K562 (cell line): ENCODE measurements around the gene SLC30A1. TPM values are rescaled to one million over a fixed set of nuclear protein-coding genes. Genes with fewer than 3 reads are reported as not detected.

Experiments used
- BACH1 ChIP-seq: fragments of 200-800 bp; sonication (Bioruptor generic); IDR thresholded peaks from 2 replicates; pipeline ENCODE4 v1.6.1; 2016; ENCODE audit warnings: missing genetic modification characterization, missing compliant biosample characterization
- DDX20 ChIP-seq: fragments of 450-650 bp; IDR thresholded peaks from 2 replicates; pipeline ENCODE4 v1.6.1; 2016; ENCODE audit warnings: missing genetic modification characterization, low read depth, mild to moderate bottlenecking, missing compliant biosample characterization, moderate library complexity
- FOXA3 ChIP-seq, 2 experiments: fragments of 450-650 bp in 1 of 2; sonication (generic) in 1 of 2; formaldehyde crosslinking; IDR thresholded peaks in 1 of 2; conservative IDR thresholded peaks in 1 of 2; 2 replicates each; pipeline versions ENCODE4 v1.4.0 to v1.8.0; 2020 to 2022; ENCODE audit warnings: mild to moderate bottlenecking in 2 of 2, missing genetic modification reagents in 1 of 2
- HNRNPL ChIP-seq: fragments of 200-400 bp; formaldehyde crosslinking; IDR thresholded peaks from 2 replicates; pipeline ENCODE4 v1.6.1; 2017; ENCODE audit warnings: low read depth, mild to moderate bottlenecking, low read length
- HNRNPUL1 ChIP-seq: fragments of 200-400 bp; formaldehyde crosslinking; IDR thresholded peaks from 2 replicates; pipeline ENCODE4 v1.6.1; 2017; ENCODE audit warnings: low read length
- KLF13 ChIP-seq: fragments of 450-650 bp; IDR thresholded peaks from 2 replicates; pipeline ENCODE4 v1.6.1; 2016; ENCODE audit warnings: missing genetic modification characterization, low read depth, mild to moderate bottlenecking, missing compliant biosample characterization, moderate library complexity, borderline replicate concordance
- LEF1 ChIP-seq: fragments of 450-650 bp; IDR thresholded peaks from 2 replicates; pipeline ENCODE4 v1.6.1; 2016; ENCODE audit warnings: mild to moderate bottlenecking
- PHB ChIP-seq: fragments of 250-450 bp; sonication (Bioruptor Pico); IDR thresholded peaks from 2 replicates; pipeline ENCODE4 v1.5.0; 2021
- PML ChIP-seq: IDR thresholded peaks from 2 replicates; pipeline ENCODE4 v1.6.1; 2012; ENCODE audit warnings: low read length, inconsistent platforms
- POLR2AphosphoS5 ChIP-seq: IDR thresholded peaks from 2 replicates; pipeline ENCODE4 v1.6.1; 2011; ENCODE audit warnings: mild to moderate bottlenecking, low read depth, low read length, moderate library complexity; ENCODE audit not compliant: control insufficient read depth, insufficient read depth
- PPARD ChIP-seq: fragments of 250-450 bp; sonication (Bioruptor Pico); IDR thresholded peaks from 2 replicates; pipeline ENCODE4 v1.8.0; 2022; ENCODE audit warnings: inconsistent platforms, mild to moderate bottlenecking, moderate library complexity
- SMAD3 ChIP-seq: fragments of 450-650 bp; formaldehyde crosslinking; conservative IDR thresholded peaks from 2 replicates; pipeline ENCODE4 v1.4.0; 2020; ENCODE audit warnings: mild to moderate bottlenecking
- SMARCA5 ChIP-seq: fragments of 450-650 bp; IDR thresholded peaks from 2 replicates; pipeline ENCODE4 v1.6.1; 2016
- SOX6 ChIP-seq: fragments of 450-650 bp; IDR thresholded peaks from 2 replicates; pipeline ENCODE4 v1.6.1; 2014; ENCODE audit warnings: mild to moderate bottlenecking
- ZKSCAN3 ChIP-seq: fragments of 250-450 bp; sonication (Bioruptor Pico); IDR thresholded peaks from 2 replicates; pipeline ENCODE4 v1.4.0; 2020
- ZNF146 ChIP-seq: IDR thresholded peaks from one replicate; pipeline ENCODE4 v1.6.1; 2018; ENCODE audit warnings: missing compliant biosample characterization; ENCODE audit not compliant: unreplicated experiment
- ZNF175 ChIP-seq: fragments of 200-800 bp; sonication (Bioruptor generic); IDR thresholded peaks from 2 replicates; pipeline ENCODE4 v1.6.1; 2016; ENCODE audit warnings: low read depth, mild to moderate bottlenecking, missing genetic modification characterization, missing compliant biosample characterization
- ZNF324 ChIP-seq: fragments of 250-450 bp; sonication (Bioruptor Pico); IDR thresholded peaks from 2 replicates; pipeline ENCODE4 v1.4.0; 2020; ENCODE audit warnings: mild to moderate bottlenecking
- ZNF583 ChIP-seq: fragments of 250-450 bp; sonication (Bioruptor Pico); IDR thresholded peaks from 2 replicates; pipeline ENCODE4 v1.4.0; 2020
- ZNF584 ChIP-seq: fragments of 200-800 bp; sonication (Bioruptor generic); IDR thresholded peaks from 2 replicates; pipeline ENCODE4 v1.6.1; 2016; ENCODE audit warnings: low read depth, mild to moderate bottlenecking, missing genetic modification characterization, missing compliant biosample characterization
- ZNF644 ChIP-seq: fragments of 200-800 bp; sonication (Bioruptor generic); IDR thresholded peaks from 2 replicates; pipeline ENCODE4 v1.6.1; 2016; ENCODE audit warnings: low read depth, missing genetic modification characterization, missing compliant biosample characterization
- polyA plus RNA-seq, 8 experiments: library from polyadenylated mRNA; depleted of rRNA in 4 of 8; stranded (reverse) in 5 of 8; unstranded in 3 of 8; fragments of >200 nt; fragmentation: Nextera tagmentation in 2 of 8; fragmentation: Illumina TruSeq in 1 of 8; extraction: Ambion mirVana in 2 of 8; extraction: Trizol in 1 of 8; gene quantifications; 2 replicates each; pipeline versions ENCODE4 v1.2.1 to v1.2.3, GENCODE V29; 2011 to 2014; ENCODE audit warnings: inconsistent platforms in 1 of 8, missing spikeins in 1 of 8
- total RNA-seq, 7 experiments: library from RNA; depleted of rRNA in 6 of 7; stranded (reverse); fragments of >200 nt in 6 of 7; fragmentation: Illumina TruSeq in 2 of 7; extraction: Trizol in 2 of 7; gene quantifications; 2 replicates each; pipeline versions ENCODE4 v1.2.1 to v1.2.3, GENCODE V29; 2011 to 2021; ENCODE audit warnings: low replicate concordance in 1 of 7
- TF ChIP-seq, protein P1 (sequence below): sonication (generic); formaldehyde crosslinking; IDR thresholded peaks from 2 replicates; pipeline ENCODE4 v1.5.0; 2020; ENCODE audit warnings: missing genetic modification reagents
- TF ChIP-seq, protein P2 (sequence below): fragments of 250-450 bp; sonication (Bioruptor Pico); IDR thresholded peaks from 2 replicates; pipeline ENCODE4 v1.4.0; 2020; ENCODE audit warnings: mild to moderate bottlenecking, moderate library complexity
- TF ChIP-seq, protein P3 (sequence below): fragments of 450-650 bp; IDR thresholded peaks from 2 replicates; pipeline ENCODE4 v1.6.1; 2017; ENCODE audit warnings: antibody characterized with exemption
- TF ChIP-seq, protein P4 (sequence below): sonication (generic); formaldehyde crosslinking; IDR thresholded peaks from 2 replicates; pipeline ENCODE4 v1.8.0; 2022; ENCODE audit warnings: missing genetic modification reagents, mild to moderate bottlenecking, moderate library complexity, borderline replicate concordance

SLC30A1 gene
- total and polyA plus RNA-seq, 9 of the 15 experiments (the other 6 are each of a cell fraction or from before 2014, with no cell fraction given) = 4.1 to 14.4 (median 6.6) TPM

DNA sequence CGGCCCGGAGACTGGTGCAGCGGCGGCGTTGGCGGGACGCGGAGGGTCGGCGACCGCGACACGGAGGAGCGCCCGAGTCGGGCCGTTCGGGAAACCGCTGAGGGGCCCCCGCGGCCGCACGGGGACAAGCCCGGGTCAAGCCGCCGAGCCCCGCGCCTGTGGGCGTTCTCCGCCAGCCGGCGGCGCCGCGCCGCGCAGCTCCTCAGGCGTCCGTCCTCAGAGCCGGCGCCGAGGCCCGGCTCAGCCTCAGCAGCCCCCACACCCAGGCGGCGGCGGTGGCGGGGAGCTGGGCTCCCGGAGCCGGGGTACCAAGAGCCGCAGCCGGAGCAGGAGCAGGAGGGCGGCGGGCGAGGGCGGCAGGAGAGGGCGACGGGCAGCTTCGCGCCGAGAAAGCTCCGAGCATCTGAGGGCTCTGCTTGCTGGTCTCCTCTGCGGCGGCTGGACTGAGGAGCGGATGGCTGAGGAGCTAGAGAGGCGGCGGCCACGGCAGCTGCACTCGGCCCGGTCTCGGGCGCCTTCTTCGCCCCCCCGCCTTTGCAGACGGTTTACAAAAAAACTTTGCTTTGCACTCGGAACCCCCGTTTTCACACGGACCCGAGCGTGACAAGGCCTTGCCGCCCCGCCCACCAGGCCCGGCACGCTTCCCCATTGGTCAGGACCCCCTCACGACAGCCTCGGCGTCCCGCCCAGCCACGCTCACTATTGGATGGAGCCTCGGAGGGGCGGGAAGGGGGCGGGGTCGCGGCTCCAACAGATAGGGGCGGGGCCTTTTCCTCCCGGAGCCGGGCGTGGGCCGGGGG is at the start of gene SLC30A1 (continued):
- TF ChIP-seq, protein P1, sequence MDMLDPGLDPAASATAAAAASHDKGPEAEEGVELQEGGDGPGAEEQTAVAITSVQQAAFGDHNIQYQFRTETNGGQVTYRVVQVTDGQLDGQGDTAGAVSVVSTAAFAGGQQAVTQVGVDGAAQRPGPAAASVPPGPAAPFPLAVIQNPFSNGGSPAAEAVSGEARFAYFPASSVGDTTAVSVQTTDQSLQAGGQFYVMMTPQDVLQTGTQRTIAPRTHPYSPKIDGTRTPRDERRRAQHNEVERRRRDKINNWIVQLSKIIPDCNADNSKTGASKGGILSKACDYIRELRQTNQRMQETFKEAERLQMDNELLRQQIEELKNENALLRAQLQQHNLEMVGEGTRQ (CRISPR knock-in tag) = no peak
- TF ChIP-seq ZNF324 (CRISPR knock-in tag) = no peak
- TF ChIP-seq, protein P2, sequence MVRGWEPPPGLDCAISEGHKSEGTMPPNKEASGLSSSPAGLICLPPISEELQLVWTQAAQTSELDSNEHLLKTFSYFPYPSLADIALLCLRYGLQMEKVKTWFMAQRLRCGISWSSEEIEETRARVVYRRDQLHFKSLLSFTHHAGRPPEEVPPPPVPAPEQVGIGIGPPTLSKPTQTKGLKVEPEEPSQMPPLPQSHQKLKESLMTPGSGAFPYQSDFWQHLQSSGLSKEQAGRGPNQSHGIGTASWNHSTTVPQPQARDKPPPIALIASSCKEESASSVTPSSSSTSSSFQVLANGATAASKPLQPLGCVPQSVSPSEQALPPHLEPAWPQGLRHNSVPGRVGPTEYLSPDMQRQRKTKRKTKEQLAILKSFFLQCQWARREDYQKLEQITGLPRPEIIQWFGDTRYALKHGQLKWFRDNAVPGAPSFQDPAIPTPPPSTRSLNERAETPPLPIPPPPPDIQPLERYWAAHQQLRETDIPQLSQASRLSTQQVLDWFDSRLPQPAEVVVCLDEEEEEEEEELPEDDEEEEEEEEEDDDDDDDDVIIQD (CRISPR knock-in tag) = no peak; the same call in 1 of the 2 replicates
- TF ChIP-seq HNRNPL = no peak
- TF ChIP-seq ZNF146 = no peak
- TF ChIP-seq ZKSCAN3 (CRISPR knock-in tag) = no peak
- TF ChIP-seq PPARD (CRISPR knock-in tag) = no peak
- TF ChIP-seq HNRNPUL1 = no peak
- TF ChIP-seq ZNF644 (tag) = no peak
- TF ChIP-seq ZNF583 = peak; percentile 48
- no peak for TF ChIP-seq SMAD3 (CRISPR knock-in tag)
- no peak for TF ChIP-seq ZNF584 (CRISPR knock-in tag)
- TF ChIP-seq, protein P3, sequence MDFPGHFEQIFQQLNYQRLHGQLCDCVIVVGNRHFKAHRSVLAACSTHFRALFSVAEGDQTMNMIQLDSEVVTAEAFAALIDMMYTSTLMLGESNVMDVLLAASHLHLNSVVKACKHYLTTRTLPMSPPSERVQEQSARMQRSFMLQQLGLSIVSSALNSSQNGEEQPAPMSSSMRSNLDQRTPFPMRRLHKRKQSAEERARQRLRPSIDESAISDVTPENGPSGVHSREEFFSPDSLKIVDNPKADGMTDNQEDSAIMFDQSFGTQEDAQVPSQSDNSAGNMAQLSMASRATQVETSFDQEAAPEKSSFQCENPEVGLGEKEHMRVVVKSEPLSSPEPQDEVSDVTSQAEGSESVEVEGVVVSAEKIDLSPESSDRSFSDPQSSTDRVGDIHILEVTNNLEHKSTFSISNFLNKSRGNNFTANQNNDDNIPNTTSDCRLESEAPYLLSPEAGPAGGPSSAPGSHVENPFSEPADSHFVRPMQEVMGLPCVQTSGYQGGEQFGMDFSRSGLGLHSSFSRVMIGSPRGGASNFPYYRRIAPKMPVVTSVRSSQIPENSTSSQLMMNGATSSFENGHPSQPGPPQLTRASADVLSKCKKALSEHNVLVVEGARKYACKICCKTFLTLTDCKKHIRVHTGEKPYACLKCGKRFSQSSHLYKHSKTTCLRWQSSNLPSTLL = no peak
- TF ChIP-seq POLR2AphosphoS5 = peak; percentile 69; the same call in 1 of the 2 replicates
- TF ChIP-seq BACH1 (tag) = no peak
- no peak for TF ChIP-seq SOX6
- TF ChIP-seq FOXA3 (CRISPR knock-in tag; conservative IDR thresholded peaks at IDR 0.05 in 1 of 2, IDR thresholded peaks at IDR 0.05 in 1 of 2) = no peak
- TF ChIP-seq PHB (CRISPR knock-in tag) = no peak
- no peak for TF ChIP-seq SMARCA5
- peak; percentile 12; the same call in 1 of the 2 replicates for TF ChIP-seq KLF13 (tag)
- no peak for TF ChIP-seq ZNF175 (CRISPR knock-in tag)
- no peak for TF ChIP-seq LEF1
- TF ChIP-seq DDX20 (tag) = no peak
- 0 out of 2 replicates have a peak, but pooled peaks have one; percentile 31 for TF ChIP-seq PML
- TF ChIP-seq, protein P4, sequence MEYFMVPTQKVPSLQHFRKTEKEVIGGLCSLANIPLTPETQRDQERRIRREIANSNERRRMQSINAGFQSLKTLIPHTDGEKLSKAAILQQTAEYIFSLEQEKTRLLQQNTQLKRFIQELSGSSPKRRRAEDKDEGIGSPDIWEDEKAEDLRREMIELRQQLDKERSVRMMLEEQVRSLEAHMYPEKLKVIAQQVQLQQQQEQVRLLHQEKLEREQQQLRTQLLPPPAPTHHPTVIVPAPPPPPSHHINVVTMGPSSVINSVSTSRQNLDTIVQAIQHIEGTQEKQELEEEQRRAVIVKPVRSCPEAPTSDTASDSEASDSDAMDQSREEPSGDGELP (CRISPR knock-in tag) = no peak; the same call in none of the 2 replicates
